ENCODE results near the gene KRT72. TPM values are rescaled to one million over a fixed set of nuclear protein-coding genes. Genes with fewer than 3 reads are reported as not detected.

KRT72 gene
- total RNA-seq, 2 experiments from 2014 or later = 0.16 to 0.32 TPM

- no peaks in the 10 kb centered on the region for H3K36me3 Mint-ChIP-seq (ENCODE audit: low read depth)
- no peak for DNase-seq
- POLR2A ChIA-PET = no interaction called here
- intact Hi-C loops (cut with micrococcal nuclease) = no loop called here
- peak overlapping the region; percentile 9 for H3K27ac Mint-ChIP-seq
- no peak for TF ChIP-seq CTCF (IDR thresholded peaks at IDR 0.05)
- H3K27me3 Mint-ChIP-seq = no peaks in the 10 kb centered on the region
- no peak for ATAC-seq
- no peak overlapping the region for H3K4me3 Mint-ChIP-seq
- H3K9me3 Mint-ChIP-seq = no peaks in the 10 kb centered on the region
- H3K4me1 Mint-ChIP-seq (ENCODE audit: low read depth) = peaks cover 59% of the 10 kb centered on the region
- CTCF ChIA-PET = no interaction called here
Measured at GRCh38 chr12:52646613-52647012, 45.4 kb upstream of the KRT72 start.

GRCh38 chr12:52645982-52646381 lies 44.7 kb upstream of the KRT72 start:
- intact Hi-C loops (cut with micrococcal nuclease) = no loop called here
- ATAC-seq = no peak
- POLR2A ChIA-PET = interaction anchor here (0.7 kb wide), 1 partner anchor 71 kb away, joined by 3 read pairs; no protein-coding TSS in a partner anchor
- Mint-ChIP-seq H3K4me1 (ENCODE audit: low read depth) (peaks cover 60% of the 10 kb centered on the region), H3K36me3 (ENCODE audit: low read depth) (no peaks in the 10 kb centered on the region), H3K9me3 (no peaks in the 10 kb centered on the region), H3K4me3 (no peak overlapping the region), H3K27ac (peak overlapping the region; percentile 80), H3K27me3 (no peaks in the 10 kb centered on the region)
- no peak for DNase-seq
- CTCF ChIA-PET = no interaction called here
- no peak for TF ChIP-seq CTCF (IDR thresholded peaks at IDR 0.05)

GRCh38 chr12:52645120-52645761 lies 44.0 kb upstream of the KRT72 start:
- intact Hi-C loops (cut with micrococcal nuclease) = no loop called here
- ATAC-seq (peak; percentile 91), DNase-seq (peak; percentile 57)
- Mint-ChIP-seq H3K27me3 (no peaks in the 10 kb centered on the region), H3K4me3 (no peak overlapping the region), H3K27ac (peak overlapping the region; percentile 80), H3K9me3 (no peaks in the 10 kb centered on the region), H3K4me1 (ENCODE audit: low read depth) (peaks cover 60% of the 10 kb centered on the region), H3K36me3 (ENCODE audit: low read depth) (no peaks in the 10 kb centered on the region)
- POLR2A ChIA-PET = interaction anchor here (0.7 kb wide), 1 partner anchor 71 kb away, joined by 3 read pairs; no protein-coding TSS in a partner anchor
- CTCF ChIA-PET = no interaction called here
- TF ChIP-seq CTCF (IDR thresholded peaks at IDR 0.05) = no peak

- POLR2A ChIA-PET = no interaction called here
- no peak for TF ChIP-seq CTCF (IDR thresholded peaks at IDR 0.05)
- no peaks in the 10 kb centered on the region for H3K36me3 Mint-ChIP-seq (ENCODE audit: low read depth)
- CTCF ChIA-PET = no interaction called here
- no peak overlapping the region for H3K4me3 Mint-ChIP-seq
- no peaks in the 10 kb centered on the region for H3K9me3 Mint-ChIP-seq
- H3K27ac Mint-ChIP-seq = no peak overlapping the region
- H3K4me1 Mint-ChIP-seq (ENCODE audit: low read depth) = peaks cover 55% of the 10 kb centered on the region
- intact Hi-C loops (cut with micrococcal nuclease) = no loop called here
- ATAC-seq (no peak), DNase-seq (no peak)
- H3K27me3 Mint-ChIP-seq = no peaks in the 10 kb centered on the region
Measured at GRCh38 chr12:52644078-52644415, 42.8 kb upstream of the KRT72 start.

- no peaks in the 10 kb centered on the region for H3K36me3 Mint-ChIP-seq (ENCODE audit: low read depth)
- H3K4me3 Mint-ChIP-seq = no peak overlapping the region
- TF ChIP-seq CTCF (IDR thresholded peaks at IDR 0.05) = no peak
- ATAC-seq (no peak), DNase-seq (no peak)
- intact Hi-C loops (cut with micrococcal nuclease) = no loop called here
- no peaks in the 10 kb centered on the region for H3K27me3 Mint-ChIP-seq
- H3K27ac Mint-ChIP-seq = no peak overlapping the region
- peaks cover 50% of the 10 kb centered on the region for H3K4me1 Mint-ChIP-seq (ENCODE audit: low read depth)
- ChIA-PET POLR2A (no interaction called here), CTCF (interaction anchor here (1.1 kb wide), 1 partner anchor 242 kb away, joined by 3 read pairs; no protein-coding TSS in a partner anchor)
- no peaks in the 10 kb centered on the region for H3K9me3 Mint-ChIP-seq
Measured at GRCh38 chr12:52643233-52644077, 42.2 kb upstream of the KRT72 start.

All from activated CD8-positive, alpha-beta T cell treated with anti-CD3 and anti-CD28 coated beads for 36 hours (primary cell).